GM18867 (cell line): ENCODE results near the gene ACSS1.

Experiments used
- ATAC-seq: cut with Tn5 transposase; IDR thresholded peaks from one replicate; pipeline ENCODE4 v1.9.1; 2021; ENCODE audit warnings: mild to moderate bottlenecking, moderate library complexity; ENCODE audit not compliant: unreplicated experiment

ACSS1 gene

GRCh38 chr20:25048519-25048952 is 9.4 kb downstream of the ACSS1 start:
- no peak for ATAC-seq

DNA sequence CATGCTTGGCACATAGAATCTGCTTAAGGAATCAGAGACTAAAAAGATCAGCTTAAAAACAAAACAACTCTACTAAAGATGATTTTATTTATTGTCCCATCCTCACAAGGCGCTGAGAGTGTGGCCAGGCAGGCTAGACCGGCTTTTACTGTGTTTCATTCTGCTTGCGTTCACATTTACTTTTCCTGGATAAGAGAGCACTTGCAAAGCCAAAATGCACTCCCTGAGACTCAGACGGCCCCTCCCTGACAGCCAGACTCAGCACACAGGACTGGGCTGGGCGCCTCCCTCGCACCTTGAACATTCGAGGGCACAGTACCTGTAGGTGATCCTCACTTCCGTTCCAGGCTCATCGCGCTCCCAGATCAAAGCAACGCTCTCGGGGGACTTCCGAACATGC is 10.2 kb downstream of the ACSS1 start:
- ATAC-seq = no peak

DNA sequence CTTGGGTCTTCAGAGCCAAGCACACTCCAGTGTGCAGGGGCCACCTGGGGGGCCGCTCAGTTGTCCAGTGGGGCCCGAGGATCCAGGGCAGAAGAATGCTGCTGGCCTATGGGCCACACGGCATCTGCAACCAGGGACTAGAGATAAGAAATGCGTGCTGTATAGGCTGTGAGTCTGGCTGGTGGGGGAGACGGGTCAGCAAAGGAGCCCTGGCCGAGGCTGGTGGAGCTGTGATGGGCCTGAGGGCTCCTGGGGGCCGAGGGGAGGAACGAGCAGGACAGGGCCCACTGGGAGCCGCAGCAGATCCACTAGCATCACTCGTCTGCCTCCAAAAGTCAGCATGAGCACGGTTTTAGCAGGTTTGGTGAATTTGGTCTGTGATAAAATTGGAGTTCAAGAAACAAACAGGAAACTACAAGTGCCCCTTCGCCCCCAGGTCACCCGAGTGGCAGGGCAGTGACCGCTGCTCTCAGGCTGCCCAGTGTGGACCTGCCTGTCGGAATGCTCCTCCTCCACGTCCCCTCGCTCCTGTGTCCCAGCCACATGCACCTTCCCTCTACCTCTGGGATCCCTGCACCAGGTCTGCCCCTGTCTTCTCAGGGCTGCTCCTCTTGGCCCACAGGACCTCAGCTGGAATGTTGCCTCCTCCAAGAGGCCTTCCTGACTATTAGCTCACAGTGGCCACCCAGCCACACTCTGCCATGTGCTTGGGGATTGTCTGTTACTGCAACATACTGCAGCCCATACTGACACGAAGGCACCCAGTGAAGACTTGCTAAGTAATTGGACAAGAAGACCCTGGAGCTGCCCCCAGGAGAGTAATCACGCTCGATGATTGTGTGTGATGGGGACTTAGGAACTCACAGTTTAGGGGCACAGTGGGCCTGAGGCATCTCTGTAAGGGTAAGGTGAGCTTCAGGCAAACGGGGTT is 10.9 kb downstream of the ACSS1 start:
- ATAC-seq = no peak

DNA sequence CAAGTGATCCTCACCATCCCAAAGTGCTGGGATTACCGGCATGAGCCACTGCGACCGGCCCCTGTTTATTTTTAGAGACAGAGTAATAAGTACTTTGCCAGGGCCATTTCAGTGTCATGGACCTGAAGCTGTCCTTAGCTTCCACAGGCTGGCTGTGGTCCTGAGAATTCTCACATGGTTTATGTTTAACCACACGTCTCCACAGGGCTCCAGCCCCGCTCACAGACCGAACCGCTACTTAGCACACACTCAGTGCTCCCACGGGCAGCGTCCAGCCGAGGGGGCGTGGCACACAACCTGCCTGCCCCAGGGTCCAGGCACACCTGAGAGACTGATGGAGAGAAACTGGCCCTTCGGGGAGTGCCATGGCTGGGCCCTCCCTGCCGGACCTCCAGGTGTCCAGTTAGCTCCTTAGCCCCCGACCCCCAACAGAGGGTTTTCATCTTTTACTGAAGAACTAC is 11.7 kb downstream of the ACSS1 start:
- ATAC-seq = no peak

DNA sequence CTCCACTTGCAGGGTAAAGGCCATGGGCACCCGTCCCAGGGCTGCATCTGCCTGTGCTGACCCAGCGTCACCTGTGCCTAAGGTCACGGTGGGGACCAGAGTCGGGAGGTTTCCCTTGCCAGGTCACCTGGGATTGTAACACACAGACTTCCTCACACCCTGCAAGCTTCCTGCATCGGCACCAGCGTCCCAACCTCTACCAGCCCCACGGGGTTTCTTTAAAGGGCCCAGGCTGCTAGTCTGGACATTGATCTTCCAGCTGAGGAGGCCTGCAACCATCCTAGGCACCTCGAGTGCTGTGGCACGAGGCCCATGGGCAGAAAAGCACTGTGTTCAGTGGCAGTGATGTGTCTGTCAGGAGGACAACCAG is 12.6 kb downstream of the ACSS1 start:
- ATAC-seq = no peak

DNA sequence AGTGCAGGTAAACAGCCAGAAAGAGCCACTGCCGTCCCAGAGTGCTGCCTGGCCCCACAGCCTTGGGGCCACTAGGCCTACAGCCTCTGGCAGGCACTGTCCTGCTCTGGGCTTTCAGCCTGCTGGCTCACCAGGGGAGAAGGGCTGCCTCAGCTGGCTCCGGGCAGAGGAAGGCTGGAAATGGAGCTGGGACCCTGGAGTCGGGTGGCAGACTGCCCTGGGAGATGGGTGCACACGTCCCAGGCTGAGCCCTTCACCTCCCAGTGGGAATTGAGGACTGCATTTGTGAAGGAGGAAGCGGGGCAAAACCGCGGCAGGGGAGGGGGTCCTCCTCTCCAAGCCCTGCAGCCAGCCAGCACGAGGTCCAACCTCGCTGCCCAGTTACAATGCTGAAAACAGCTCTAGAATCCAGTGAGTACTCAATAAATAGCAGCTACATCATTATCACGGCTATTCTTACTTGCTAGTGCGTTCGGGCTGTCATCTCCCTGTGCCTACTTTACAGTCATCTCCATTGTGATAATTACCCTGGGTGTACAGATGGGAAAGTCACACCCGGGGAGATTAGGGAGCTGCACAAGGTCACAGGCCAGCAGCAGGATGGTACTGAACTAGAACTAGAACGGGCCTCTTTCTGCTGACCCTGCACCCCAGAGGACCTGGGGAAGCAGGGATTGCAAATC is 13.1 kb downstream of the ACSS1 start:
- ATAC-seq = no peak

GRCh38 chr20:25044261-25044560 is 13.7 kb downstream of the ACSS1 start:
- no peak for ATAC-seq

DNA sequence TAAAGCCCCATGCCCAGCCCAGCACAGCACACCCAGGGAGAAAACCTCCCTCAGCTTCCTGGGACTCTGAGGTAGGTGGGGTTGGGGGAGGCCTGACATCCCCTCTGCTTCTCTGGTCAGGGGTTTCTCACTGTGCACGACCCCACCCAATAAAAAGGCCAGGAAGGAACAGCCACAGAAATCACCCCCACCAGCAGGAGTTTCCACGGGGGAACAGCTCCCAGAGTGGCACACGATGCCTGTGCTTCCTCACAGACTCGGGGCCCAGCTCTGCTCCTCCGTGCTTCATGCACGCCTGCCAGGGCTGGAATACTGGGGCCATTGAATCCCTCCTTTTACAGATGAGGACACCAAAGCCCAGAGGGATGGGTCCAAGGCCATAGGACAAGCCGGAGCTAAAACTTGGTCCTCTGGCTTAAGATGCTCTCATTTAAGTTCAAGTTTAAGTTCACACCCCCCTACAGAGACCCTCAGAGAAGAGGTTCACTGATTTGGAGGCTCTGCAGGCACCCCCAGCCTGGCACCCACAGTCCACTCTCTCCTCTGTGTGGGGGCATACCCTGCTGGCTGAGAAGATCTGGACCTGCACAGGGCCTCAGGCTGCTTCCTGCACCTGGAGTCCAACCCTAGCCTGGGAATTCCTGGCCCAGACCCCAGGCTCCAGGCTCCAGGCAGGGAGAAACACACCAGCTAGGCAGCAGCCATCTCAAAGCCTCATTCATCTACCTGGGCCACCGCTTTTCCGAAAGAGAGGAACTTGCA is 14.3 kb downstream of the ACSS1 start:
- no peak for ATAC-seq

DNA sequence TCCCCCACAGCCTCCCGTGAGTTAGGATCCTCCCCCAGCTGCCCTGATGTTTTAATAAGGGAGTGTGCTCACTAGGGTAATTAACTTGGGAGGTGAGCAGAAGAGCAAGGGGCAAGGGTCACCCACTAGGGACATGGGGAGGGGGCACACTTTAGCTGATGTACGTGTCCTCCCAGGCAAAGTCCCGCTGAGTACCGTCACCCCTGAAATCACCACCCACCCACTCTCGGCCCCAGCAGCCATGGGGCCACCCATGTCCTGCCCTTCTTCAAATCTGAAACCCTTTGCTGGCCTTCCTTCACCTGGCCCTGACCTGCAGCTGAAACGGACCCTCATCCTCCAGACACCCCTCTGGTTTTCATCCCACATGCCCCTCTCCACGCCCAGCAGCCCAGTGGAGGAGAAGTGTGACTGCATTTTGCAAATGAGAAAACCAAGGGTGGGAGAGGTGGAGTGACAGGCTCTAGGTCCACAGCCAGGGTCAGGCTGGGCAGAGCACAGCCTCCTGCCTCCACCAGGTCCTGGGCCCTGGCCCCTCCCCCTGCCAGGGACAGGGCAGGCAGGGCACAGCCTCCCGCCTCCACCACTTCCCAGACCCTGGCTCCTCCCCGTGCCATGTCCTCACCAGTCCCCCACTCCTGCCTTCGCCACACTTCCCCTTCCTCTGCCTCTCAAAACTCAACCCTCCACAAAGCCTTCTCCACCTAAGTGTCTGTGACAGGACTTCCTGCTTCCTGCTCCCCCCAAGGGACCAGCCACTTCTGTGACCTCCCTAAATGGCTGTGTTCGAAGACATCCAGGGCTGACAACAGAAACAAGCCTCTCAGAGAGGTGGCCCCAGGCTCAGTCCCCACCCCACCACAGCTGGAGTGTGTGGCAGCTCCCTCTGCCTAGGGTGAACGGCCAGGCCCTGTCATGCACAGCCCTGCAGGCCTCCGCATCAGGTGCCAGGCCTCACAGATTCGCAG is 15.1 kb downstream of the ACSS1 start:
- ATAC-seq = peak; percentile 91

DNA sequence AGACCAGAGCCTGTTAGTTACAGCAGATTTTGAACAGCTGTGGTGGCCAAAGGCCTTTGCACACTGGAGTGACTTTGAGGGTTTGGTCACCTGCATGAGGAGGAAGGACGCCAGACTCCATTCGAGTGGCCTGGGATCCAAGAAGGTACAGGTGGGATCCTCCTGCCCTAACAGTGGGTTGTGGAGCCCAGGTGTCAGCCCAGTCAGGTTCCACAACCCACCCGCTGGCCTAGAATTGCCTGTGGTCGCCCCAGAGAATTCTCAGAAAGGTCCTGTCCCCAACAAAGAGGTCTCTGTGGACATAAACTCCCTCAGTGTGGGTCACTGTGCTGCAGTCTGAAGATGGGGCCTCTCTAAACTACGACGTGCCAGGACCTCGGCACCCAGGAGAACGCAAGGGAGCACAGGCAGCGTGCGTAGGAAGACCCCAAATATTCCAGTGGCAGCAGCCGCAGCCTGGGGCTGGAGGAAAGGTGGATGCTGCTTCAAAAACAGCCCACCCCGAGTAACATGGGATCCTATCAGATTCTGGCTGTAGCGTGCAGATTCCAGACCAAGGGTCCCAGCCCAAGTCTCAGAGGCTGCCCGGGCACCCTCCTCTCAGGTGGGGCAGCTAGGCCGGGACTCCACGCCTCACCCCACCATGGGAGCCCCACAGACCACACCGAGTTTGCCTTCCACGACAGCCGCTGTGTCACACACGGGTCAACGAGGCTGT is 16.0 kb downstream of the ACSS1 start:
- no peak for ATAC-seq

DNA sequence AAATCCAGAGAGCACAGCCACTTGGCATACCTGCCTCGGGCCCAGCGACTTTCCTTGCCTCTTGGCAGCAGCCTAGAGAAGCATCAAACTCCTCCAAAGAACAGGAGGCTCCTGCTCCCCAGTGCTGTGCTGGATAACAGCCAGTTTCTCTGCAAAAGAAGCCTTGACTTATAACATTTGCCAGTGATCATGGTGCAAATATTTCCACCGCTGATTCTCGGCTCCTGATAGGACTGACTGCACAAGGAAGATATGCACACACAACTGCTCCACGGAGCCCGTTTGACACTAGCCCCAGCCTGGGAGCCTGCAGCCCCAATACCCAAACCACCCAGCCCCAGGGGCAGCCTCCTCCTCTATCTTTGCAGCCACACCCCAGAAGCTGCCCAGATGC is 17.5 kb downstream of the ACSS1 start:
- ATAC-seq = no peak

DNA sequence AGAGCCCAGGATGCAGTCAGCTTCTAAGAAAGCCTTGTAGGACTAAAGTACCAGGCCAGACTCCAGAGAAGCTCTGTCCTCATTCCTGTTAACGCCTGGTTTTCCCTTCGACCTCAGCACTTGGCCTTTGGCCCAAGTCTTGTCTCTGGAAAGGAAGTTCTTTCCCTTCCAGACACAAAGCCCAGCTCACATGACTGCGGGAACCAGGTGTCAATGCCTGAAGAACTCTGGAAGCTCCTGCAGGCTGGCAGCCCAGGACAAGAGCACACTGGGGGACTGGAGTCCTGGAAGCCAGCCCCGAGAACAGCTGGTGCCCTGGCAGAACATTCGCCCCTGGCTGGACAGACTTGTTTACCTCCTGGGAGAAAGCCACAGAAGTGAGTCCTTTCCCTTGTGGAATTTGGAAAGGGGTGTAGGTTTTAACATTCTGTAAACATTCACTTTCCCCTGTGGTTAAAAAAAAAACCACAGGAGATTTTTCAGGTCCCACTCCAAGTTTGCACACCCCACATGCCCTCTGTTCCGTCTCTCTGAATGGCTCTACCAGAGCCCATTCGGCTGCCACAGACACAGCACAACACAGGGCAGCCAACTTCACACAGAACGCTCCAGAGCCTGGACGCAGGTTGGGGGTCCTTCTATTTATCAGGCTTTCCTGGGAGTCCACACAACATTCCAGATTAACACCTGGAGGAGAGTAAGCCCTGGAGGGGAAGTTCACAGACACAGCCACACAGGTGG is 18.1 kb downstream of the ACSS1 start:
- ATAC-seq = no peak

- no peak for ATAC-seq
Observed at GRCh38 chr20:25038591-25039015, 19.3 kb downstream of the ACSS1 start.

DNA sequence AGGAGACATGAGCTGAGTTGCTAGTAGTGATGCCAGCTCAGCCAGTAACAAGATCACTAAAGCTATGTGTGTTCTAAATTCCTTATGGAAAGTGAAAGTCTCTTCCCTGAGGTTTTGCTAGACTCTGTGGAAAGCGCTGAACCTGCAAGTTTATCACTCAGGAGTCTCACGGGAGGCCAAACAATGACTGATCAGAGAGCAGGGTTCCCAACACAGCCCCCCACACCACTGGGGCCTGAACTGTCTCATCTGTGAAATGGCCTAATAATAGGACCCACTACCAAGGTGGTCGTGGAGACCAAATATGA is 19.9 kb downstream of the ACSS1 start:
- no peak for ATAC-seq

GRCh38 chr20:25037288-25038102 is 20.4 kb downstream of the ACSS1 start:
- no peak for ATAC-seq

GRCh38 chr20:25036331-25036936 is 21.5 kb downstream of the ACSS1 start:
- ATAC-seq = no peak

GRCh38 chr20:25035921-25036320 is 22.0 kb downstream of the ACSS1 start:
- ATAC-seq = no peak

DNA sequence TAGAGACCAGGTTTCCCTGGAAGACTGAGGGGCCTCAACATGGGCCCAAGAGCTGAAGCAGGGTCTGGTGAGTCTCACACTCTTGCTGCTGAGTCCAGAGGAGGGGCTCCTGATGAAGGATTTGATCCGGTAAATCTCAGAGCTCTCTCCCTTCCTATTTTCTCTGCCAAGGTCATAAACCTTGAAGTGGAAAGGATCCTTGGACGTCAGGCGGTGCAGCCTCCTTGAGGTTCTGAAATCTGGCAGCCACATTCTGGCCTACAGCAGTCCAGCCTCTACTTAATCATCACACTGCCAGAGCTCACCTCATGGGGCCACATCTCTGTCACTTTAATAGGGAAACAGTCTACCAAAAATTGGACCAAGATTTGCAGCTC is 24.0 kb downstream of the ACSS1 start:
- no peak for ATAC-seq
